Stimulated activated CD4-positive, alpha-beta T cell treated with anti-CD3 and anti-CD28 coated beads, Interleukin-2, amount 100 ng/mL, for 4 hours (primary cell): ENCODE data around the gene BRSK2.

ENCODE experiments used
- DNase-seq: peaks from one replicate; pipeline ENCODE4 v3.0.0-alpha.2; 2020; ENCODE audit warnings: low read depth

The BRSK2 gene

DNA sequence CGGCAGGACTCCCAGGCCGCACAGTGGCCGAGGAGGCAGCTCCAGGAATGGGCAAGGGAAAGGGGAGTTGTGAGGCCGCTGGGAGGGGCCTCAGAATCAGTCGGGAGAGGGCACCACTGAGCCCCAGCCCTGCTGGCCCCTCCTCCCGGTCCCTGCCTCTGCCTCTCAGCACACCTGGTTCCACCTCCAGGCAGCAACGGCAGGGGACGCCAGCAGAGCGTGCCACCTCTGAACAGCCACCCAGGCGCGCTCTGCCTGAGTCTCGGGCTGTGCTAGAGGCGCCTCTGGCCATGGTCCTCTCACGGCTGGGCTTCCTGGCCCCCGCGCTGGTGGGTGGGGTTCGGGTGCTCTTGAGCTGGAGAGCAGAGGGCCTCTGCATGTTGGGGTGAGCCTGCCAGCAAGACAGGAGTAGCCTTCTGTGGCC is 63.9 kb downstream of the BRSK2 start:
- DNase-seq: peak; percentile 9

DNA sequence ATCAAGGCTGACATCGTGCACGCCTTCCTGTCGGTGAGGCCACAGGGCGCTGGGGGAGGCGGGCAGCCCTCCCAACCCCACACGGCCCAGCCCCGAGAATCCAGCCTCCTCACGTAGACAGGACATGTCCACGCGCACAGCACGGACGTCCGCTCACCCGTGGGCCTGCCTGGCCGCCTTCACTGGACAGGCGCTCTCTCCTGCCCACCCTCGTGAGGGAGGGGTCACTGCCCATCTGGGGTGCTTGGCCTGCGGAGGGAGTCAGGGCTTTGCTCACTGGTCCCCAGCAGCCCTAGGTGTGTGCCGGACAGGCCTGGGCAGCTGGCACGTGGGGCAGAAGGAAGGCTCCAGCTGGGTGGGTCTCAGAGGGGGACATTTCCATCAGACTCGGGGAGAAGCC is 64.8 kb downstream of the BRSK2 start:
- DNase-seq: no peak

DNA sequence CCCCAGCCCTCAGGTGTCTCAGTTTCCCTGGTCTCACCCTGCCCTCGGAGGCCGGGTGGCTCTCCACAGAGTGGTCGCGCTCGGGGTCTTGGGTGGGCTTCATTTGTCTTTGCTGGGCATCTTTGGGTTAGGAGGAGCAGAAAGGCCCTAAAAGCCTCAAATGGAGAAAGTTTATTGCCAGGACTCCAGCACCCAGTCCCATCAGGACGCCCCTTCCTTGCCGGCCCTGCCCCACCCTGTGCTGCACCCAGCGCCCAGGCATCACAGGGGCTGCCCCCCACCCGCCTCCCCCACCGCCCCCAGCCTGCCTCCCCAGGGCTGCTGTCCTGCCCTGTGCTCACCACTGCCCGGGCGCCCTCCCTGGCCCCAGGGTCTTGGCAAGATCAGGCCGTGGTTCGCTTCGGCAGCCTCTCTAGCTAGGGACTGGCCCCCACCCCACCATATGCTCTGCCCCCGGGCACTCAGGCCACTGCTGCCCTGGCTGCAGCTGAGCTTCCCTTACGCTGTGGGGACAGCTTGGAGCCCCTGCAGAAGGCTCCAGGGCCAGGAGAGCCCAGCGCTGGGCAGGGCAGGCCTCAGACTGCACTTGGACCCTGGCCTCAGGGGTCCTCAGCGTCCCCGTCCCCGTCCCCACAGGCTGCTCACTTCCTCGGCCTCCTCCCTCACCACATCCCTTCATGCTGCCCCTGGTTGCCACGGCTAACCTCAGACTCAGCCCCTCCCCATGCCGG is 65.5 kb downstream of the BRSK2 start:
- no peak for DNase-seq

DNA sequence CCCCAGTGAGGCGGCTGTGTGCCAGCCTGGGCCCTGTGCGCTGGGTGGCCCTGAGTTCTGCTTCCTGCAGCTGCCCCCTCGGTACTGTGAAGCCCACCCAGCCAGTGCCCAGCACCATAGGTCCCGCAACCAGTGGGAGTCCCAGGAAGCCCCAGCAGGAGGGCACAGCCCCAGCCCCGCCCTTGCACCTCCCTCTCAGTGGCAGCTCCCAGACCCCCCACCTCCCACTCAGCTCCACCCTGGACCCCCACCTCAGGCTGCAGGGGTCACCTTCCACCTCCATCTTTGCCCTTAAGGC is 66.0 kb downstream of the BRSK2 start:
- DNase-seq: no peak

DNA sequence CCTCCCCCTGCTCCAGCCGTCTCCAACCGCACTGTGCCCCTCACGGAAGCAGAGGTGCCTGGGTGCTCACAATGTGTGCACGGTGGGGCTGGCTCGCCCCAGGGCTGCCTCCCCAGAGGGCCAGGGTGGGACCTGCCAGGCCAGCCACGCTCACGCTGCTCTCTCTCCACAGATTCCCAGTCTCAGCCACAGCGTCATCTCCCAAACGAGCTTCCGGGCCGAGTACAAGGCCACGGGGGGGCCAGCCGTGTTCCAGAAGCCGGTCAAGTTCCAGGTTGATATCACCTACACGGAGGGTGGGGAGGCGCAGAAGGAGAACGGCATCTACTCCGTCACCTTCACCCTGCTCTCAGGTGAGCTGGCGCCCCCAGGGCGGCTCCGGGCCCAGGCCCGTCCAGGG is 66.4 kb downstream of the BRSK2 start:
- DNase-seq: no peak

DNA sequence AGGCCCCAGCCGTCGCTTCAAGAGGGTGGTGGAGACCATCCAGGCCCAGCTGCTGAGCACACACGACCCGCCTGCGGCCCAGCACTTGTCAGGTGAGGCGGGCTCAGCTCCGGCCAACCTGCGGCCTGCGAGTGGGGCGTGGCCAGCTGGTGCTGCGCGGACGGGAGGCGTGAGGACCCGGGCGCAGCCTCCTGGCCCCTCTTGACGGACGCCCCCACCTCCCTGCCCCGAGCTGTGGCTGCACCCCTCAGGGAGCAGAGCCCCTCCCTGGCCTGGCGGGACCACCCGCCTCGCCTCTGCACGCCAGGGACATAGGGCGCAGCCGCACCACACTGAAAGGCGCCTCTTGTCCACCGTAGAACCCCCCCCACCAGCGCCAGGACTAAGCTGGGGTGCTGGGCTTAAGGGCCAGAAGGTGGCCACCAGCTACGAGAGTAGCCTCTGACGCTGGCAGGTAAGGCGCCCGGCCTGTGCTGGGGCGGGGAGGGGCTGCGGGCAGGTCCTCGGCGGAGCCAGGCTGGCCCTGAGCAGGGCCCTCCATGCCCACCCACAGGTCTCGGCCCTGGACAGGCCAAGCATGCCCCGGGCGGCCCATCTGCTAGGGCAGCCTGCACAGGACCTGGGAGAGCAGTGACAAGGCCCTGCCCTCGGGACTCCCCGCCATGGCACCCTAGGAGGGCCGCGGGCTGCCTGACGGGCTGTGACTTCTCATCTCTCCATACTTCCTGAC is 67.0 kb downstream of the BRSK2 start:
- no peak for DNase-seq

DNA sequence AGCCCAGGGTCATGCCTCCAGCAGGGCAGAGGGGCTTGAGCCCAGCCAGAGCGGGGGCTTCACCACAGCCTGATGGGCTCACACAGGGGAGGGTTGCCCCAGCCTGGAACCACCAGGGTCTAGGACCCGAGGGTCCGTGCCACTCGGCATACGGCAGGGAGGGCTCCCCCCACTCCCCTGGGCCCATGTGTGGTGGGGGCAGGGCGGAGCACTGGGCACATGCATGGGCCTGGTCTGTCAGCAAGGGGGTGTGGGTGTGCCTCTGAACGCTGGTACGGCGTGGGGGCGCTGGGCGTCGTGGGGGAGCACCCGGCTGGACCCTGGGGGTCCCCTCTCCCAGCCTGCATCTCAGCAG is 67.6 kb downstream of the BRSK2 start:
- DNase-seq: no peak

DNA sequence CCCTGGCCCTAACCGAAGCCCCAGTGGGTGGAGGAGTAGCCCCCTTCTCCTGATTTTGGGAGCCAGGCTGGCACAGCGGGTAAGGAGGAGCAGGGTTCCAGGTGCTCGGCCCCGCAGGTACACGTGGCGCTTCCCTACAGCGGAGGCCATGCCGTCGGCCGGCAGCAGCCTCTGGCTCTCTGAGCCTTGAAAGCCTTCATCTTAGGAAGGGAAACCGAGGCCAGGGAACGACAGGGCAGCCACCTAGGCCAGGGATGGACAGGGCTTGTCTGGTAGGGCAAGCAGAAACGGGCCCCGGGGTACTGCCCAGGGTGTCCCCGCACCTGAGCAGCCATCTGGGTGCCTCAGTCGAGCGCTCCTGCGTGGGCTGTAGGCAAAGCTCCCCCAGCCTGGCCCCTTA is 68.1 kb downstream of the BRSK2 start:
- DNase-seq: no peak

DNA sequence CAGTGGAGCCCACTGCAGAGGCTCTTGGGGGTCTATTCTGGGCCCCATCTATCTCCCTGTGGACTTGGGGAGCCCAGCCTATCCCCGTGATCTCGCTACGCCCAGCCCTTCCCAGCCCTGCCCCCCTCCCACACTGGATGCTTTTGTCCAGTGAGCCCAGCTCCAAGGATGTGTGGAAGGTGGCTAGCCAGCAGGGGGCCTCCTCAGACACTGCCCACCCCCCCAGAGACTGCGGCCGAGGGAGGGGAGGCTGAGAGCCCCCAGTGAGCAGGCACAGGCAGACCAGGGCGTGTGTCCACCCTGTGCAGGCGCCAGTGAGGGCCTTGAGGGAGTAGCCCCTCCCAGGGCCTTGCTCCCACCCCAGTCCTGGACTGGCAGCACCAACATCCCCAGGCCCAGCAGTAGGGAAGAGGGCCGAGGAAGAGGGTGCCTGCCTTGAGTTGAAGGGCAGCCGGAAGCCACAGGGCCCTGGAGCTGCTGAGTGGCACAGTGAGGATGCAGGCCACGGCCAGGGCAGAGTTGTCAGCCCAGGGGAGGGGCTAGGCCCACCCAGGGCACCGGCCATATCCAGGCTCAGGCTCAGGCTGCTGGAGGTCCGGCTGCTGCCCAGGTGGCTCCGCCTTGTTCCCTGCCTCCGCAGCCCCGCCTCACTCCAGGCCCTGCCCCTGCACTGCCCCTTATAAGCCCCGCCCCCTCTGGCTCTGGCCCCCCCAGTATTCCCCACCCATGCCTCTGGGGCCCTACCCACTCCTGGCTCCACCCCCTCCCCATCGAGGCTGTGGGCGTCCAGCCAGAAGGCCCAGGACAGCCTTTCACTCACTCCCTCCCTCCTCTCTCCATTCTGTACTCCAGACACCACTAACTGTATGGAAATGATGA is 68.8 kb downstream of the BRSK2 start:
- no peak for DNase-seq

DNA sequence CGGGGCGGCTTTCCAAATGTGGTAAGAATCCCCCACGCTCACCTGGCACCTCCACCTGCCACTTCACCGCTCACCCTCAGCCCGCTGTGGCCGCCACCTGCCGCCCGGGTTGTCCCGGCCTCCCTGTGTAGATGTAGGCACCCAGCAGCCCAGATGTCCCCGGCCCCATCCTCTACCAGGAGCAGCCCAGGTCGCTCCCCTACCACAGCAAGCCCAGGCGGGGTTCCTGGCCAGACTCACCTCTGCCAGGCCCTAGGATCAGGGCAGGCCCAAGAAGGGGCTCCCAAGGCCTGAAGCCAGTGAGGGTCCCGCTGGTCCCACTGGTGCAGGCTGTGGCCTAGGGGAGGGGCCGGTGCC is 69.5 kb downstream of the BRSK2 start:
- no peak for DNase-seq

DNA sequence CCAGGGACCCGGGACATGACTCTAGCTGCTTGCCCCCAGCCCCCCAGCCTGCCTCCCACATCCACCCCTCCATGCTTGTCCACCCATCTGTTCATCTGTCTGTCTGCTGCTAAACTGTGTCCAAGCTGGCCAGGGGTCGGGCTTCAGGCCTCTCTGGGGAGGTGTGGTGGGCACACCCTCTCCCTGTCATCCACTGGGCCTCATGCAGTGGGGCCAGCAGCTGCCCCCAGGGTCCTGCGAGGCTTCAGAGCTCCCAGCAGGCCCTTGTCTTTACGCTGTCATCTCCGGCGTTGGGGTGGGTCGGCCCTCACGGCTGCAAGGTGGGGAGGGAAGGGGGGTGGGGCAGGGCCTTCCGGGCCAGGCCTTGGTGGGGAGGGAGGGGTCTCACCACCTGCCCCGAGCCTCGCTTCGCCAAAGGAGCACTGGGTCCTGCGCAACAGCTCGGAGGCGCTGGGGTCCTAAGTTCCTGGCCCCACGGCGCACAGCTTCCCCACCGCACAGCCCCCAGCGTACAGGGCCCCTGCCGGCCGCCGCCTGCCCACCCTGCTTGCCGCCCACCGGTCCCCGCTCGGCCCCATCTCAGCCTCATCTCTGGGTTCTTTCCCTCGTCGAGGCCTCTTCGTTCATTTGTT is 70.1 kb downstream of the BRSK2 start:
- DNase-seq: no peak

DNA sequence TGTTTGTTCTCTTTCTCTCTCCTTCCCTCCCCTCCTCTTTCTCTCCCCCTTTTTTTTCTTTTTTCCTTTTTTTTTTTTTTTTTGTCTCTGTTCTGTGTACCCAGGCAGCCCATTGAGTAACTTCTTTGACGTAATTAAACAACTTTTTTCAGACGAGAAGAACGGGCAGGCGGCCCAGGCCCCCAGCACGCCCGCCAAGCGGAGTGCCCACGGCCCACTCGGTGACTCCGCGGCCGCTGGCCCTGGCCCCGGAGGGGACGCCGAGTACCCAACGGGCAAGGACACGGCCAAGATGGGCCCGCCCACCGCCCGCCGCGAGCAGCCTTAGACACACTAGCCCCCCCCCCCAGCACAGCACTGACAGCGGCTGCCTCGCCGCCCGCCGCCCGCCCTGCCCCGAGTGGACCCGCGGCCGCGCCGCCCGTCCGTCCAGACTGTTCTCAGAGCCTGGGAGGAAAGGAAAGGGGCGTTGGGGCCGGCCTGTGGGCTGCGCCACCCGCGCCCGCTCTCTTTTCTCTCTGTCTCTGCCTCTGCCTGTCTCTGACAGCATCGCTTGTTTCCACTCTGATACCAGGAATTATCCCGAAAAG is 70.8 kb downstream of the BRSK2 start:
- DNase-seq: no peak

DNA sequence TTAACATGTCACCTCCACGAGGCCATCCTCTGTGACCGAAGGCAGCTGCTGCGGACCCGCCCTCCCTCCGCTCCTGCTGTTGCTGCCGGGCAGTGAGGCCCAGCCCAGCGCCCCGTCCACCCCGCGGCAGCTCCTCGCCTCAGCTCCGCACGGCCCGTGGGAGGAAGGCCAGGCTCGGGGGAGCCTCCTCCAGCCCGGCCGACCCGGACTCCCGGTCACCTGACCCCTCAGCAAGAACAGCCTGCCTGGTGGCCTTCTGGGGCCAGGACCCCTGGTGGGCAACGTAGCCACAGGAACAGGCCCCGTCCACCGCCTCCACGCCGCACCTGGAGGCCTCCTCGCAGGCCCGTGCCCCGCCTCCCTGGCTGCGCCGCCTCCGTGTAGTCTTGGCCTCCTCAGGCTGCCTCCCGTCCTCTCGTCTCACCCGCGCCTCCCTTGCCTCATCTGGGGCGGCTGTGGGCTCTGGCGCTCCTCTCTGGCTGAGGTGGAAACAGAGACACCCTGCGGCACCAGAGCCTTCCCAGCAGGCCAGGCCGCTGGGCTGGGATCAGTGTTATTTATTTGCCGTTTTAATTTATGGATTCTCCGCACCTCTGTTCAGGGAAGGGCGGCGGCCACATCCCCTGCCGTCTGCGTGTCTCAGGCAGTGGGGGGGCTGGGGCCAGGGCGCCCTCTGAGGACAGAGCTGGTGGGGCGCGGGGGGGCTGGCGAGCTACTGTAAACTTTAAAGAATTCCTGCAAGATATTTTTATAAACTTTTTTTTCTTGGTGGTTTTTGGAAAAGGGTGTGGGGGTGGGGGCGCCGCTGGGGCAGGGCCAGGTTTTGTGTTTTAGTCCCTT is 71.5 kb downstream of the BRSK2 start:
- DNase-seq: no peak

DNA sequence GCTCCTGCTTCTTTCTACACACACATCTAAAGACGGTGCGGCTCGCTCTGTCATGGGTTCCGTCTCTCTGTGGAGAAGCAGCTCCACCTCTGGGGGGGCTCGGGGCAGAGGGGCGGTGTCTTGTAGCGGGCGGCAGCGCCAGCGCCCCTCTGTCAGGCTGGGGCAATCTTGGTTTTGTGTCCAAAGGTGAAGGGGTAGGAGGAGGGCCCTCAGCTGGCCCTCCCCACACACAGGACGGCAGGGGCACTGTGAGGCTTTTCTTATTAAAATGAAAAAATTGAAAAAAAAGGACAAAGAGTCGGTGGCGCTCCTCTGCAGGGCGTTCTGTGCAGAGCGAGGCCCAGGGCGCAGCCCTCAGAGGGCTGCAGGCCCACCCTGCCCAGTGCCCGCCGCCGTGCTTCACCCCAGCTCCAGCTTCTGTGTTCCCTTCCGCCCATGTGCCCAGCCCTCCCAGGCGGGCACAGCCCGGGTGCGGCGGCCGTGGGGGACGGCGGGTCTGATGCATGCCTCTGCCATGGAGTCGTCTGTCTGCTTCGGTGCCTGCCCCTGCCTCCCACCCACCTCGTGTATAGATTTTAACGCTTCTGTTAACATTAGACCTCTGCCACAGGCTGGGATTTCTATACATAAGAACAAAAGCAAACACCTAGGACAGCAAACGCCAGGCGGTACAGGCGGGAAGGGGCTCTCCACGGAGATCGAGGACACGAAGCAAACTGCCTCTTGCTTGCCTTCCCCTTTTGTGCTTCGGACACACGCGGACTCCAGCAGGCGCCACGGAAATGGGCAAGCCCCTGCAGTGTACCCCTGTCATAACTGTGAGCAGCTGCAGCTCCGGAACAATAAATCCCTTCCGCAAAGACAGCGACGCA is 72.3 kb downstream of the BRSK2 start:
- DNase-seq: no peak

DNA sequence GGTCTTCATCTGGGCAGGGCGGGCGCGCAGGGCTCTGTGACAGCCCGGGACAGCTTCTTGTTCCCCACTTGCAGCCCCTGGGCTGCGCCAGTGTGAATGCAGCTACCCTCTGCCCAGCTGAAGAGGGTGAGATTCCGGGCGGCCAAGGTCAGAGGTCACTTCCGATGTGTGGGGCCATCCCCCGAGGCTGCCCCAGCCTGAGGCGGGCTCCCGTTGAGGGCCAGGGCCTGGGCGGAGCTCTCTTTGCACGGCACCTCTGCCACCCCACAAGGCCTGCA is 72.9 kb downstream of the BRSK2 start:
- no peak for DNase-seq

DNA sequence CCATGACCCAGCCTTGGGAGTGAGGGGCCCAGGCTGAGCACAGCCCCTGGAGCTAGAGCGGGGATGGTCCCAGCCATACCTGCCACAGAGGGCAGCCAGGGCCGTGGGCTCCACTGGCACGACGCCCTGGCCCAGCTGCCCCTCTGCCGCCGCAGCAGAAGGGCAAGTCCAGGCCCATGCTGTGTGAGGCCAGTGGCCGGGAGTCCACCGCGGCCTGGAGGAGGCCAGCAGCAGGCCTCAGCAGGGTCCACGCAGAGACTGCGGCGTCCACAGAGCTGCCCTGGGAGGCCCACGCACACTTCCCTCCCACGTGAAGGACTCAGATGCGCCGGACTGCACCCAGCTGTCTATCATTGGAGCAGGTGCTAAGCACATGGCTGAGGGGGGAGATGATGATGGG is 73.3 kb downstream of the BRSK2 start:
- DNase-seq: no peak

DNA sequence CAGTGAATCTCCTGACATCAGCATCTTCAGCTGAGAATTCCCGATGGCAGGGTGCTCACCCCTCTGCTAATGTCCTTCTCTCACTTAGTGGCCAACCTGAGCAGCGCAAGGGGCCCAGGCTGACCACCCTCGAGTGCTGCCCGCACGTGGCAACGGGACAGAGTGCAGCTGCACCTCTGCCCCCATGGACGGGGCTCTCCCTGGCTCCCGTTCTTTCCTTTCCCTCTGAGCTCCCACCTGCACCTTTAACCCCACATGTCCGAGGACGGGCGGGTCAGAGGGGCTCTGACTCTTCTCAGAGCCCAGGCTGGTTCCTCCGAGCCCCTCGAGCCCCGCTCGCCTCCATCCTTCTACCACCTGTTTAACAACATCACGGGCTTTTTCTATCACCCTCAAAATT is 77.0 kb downstream of the BRSK2 start:
- no peak for DNase-seq

DNA sequence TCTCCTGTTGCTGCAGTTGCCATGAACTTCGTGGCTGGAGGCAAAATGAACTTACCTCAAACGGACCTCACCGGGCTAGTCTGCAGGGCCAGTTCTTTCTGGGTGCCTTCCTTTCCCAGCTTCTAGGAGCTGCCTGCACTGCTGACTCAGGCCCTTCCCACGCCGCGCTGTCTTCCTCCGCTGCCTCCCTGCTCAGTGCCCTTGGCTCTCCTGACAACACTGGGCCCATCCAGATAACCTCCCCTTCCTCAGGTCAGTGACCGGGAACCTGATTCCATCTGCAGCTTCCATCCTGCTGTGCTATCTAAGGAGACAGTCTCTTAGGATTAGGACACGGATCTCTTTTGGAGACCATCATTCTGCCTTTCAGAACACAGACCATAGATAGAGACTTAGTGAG is 77.5 kb downstream of the BRSK2 start:
- DNase-seq: no peak

DNA sequence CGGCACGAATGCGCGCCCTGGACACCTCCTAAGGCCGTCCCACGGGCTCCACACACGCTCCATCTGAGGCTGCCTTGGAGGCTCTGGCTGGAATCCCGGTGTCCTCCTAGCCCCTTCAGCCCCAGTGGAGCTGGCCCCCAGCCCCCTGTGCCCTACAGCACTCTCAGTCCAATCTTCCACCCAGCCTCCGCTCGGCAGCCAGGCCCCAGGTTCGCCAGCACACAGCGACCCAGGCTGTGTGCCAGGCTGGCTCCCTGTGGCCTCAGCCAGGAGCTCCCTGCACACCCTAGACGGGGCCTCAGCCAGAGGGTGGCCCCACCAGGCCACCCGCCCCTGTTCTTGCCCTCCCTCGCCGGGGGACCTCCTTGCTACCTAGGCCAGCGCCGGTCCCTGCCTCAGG is 78.3 kb downstream of the BRSK2 start:
- no peak for DNase-seq

DNA sequence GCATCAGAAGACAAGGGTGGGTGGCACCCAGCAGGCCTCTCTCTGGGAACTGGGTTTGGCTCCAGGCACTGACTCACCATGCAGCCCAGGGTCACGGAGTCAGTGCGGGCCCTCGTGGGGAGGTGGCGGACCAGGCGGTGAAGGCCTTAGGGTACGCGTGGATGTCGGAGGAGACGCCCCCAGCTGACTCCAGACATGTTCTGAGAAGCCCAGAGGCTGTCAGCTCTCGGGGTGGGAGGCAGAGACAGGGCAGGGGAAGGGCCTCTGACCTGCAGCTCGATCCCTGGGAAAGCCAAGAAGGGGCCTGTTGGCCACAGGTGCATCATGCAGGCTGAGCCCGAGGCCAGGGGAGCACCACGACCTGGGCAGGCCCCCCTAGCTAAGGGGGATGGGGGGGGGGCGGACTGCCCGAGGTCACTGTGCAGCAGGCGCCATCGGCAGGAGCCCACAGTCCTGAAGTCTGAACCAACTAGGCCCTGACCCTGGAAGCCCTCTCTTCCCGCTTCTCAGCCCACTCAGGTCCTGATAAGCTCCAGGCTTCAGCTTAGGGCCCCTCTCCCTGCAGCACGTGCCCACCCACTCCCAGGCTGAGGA is 78.8 kb downstream of the BRSK2 start:
- DNase-seq: no peak
